ENCODE measurements around the gene INKA2. TPM values are rescaled to one million over a fixed set of nuclear protein-coding genes. Genes with fewer than 3 reads are reported as not detected.
A peak's percentile ranks its signal among the peaks of the same experiment; 100 is the strongest.

INKA2 gene
- total and polyA plus RNA-seq, 11 donors = 9.0 to 33.2 (median 14.0) TPM

DNA sequence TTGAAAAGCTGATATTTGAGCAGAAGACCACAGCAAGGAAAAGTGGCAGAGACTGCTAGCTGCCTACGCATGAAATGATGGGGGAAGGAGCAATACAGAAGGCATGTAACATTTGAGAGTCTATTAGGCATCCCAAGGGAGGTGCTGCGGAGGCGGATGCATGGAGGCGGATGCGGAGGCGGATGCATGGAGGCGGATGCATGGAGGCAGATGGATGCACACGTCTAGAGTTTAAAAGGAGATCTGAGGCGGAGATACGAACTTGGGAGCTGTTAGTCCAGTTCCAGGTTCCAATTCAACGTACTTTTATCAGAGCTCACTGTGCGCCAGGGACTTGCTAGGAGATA lies 15.8 kb upstream of the INKA2 start:
- Histone ChIP-seq H3K9me3 (no peaks in the 10 kb centered on the region), H3K4me1 (peaks cover 0 to 38% (median 17%) of the 10 kb centered on the region in 12 donors), H3K27me3 (no peaks in the 10 kb centered on the region), H3K4me3 (peak overlapping the region; percentile 69 to 91 (median 80)), H3K36me3 (peaks cover 0 to 23% (median 14%) of the 10 kb centered on the region in 9 donors), H3K27ac (peak overlapping the region; percentile 86 to 96 (median 91))
- WGBS, 4 donors = 0 to 1% (median 0%) methylated on average over 12 of the region's 12 CpGs
- DNase-seq = peak in 4 of 5 donors; percentile 54 to 67 (median 62)
- peak in 3 of 4 donors; percentile 14 to 51 (median 23) for ATAC-seq
- intact Hi-C loops (cut with DNase I) = loop anchor here in 8 of 10 donors (1.0 to 5.0 kb wide), 8 partner anchors 16 to 273 kb away; partner anchors contain the start of gene INKA2 (in 2 of the 8)
- no peak for TF ChIP-seq POLR2A (IDR thresholded peaks at IDR 0.05)
- TF ChIP-seq, protein P1, sequence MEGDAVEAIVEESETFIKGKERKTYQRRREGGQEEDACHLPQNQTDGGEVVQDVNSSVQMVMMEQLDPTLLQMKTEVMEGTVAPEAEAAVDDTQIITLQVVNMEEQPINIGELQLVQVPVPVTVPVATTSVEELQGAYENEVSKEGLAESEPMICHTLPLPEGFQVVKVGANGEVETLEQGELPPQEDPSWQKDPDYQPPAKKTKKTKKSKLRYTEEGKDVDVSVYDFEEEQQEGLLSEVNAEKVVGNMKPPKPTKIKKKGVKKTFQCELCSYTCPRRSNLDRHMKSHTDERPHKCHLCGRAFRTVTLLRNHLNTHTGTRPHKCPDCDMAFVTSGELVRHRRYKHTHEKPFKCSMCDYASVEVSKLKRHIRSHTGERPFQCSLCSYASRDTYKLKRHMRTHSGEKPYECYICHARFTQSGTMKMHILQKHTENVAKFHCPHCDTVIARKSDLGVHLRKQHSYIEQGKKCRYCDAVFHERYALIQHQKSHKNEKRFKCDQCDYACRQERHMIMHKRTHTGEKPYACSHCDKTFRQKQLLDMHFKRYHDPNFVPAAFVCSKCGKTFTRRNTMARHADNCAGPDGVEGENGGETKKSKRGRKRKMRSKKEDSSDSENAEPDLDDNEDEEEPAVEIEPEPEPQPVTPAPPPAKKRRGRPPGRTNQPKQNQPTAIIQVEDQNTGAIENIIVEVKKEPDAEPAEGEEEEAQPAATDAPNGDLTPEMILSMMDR (IDR thresholded peaks at IDR 0.05) = no peak

DNA sequence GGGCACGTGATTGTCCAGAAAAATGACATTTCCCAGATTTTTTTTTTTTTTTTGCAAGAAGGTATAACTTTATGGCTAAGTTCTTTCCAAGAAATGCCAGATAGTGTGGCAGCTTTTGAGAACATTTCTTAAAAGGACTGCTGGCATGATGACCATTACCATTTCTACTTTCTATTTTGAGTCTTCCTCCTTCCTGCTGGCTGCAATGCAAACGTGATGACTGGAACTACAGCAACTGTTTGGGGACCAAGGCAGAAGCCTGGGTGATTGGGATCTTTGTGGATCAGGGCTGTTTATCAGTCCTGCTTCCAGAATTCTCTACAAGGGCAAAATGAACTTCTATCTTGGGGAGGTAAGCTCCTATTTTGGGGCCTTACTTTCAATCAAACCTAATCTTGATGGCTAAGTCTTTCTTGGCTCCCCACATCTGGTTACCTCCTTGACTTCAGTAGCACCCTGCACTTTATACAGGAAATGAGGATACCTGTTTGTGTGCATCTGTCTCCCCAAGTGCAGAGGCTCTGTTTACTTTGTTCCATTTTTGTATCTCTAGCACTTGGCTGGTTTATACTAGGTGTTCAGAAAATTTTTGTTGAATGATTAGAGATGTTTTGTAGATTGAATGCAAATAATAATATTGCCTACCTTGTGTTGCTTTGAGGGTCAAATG lies 12.8 kb upstream of the INKA2 start:
- WGBS, 4 donors = 46 to 51% (median 50%) methylated on average over 2 of the region's 2 CpGs
- TF ChIP-seq, protein P1 (IDR thresholded peaks at IDR 0.05) = no peak
- TF ChIP-seq POLR2A (IDR thresholded peaks at IDR 0.05) = no peak
- DNase-seq (no peak), ATAC-seq (no peak)
- Histone ChIP-seq H3K9me3 (no peaks in the 10 kb centered on the region), H3K4me1 (peaks cover 0 to 41% (median 14%) of the 10 kb centered on the region in 12 donors), H3K27ac (peak overlapping the region in 1 of 12 donors; percentile 49), H3K4me3 (no peak overlapping the region), H3K27me3 (no peaks in the 10 kb centered on the region), H3K36me3 (peaks cover 0 to 2% (median 0%) of the 10 kb centered on the region in 9 donors)
- intact Hi-C loops (cut with DNase I) = loop anchor here in 1 of 10 donors (5.0 kb wide), 2 partner anchors 35 to 270 kb away; no protein-coding TSS in a partner anchor

DNA sequence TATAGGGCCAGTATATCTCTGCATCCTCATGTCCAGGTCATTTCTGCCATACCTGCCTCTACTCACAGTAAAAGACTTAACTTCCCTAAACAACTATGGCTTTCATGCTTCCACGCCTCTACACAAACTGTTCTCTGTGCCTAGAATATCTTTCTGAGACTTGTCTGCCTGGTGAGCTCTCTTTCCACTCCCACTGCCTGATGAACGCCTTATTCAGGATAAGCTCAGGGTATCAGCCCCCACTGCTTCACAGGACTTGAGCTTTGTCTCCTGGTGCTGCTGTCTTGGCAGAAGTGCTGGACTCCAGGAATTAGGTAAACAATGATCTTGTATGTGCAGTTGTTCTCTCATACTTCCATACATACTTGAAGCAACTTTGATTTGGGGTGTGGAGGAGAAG lies 11.7 kb upstream of the INKA2 start:
- ATAC-seq = no peak
- no peak overlapping the region for H3K4me3 ChIP-seq
- peak overlapping the region in 1 of 12 donors; percentile 27 for H3K27ac ChIP-seq
- no peaks in the 10 kb centered on the region for H3K36me3 ChIP-seq
- H3K9me3 ChIP-seq = no peaks in the 10 kb centered on the region
- no peak for DNase-seq
- TF ChIP-seq, protein P1 (IDR thresholded peaks at IDR 0.05) = no peak
- no peak for TF ChIP-seq POLR2A (IDR thresholded peaks at IDR 0.05)
- peaks cover 0 to 37% (median 7%) of the 10 kb centered on the region in 12 donors for H3K4me1 ChIP-seq
- intact Hi-C loops (cut with DNase I) = loop anchor here in 1 of 10 donors (5.0 kb wide), 2 partner anchors 34 to 269 kb away; no protein-coding TSS in a partner anchor
- H3K27me3 ChIP-seq = no peaks in the 10 kb centered on the region
- 80 to 88% (median 83%) methylated on average over 2 of the region's 2 CpGs for WGBS, 4 donors

DNA sequence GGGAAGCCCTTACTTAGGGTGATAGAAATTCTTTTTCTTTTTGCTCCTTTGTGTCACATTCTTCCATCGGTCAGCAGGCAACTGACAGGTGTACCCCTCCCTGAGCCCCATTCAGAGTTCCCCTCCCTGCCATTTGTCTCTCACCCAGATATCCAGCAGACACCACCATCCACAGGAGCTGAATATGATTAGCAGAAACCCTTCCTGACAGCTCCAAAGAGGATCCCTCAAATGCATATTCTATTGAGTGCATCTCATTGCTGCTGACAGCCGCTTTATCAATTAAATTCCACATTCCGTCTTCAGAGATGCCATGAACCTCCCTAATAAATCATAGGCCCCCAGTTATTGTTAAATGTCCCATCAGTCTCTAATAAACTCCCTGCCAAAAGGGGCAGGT lies 10.4 kb upstream of the INKA2 start:
- TF ChIP-seq, protein P1 (IDR thresholded peaks at IDR 0.05) = no peak
- no peak for TF ChIP-seq POLR2A (IDR thresholded peaks at IDR 0.05)
- WGBS, 4 donors = 72 to 97% (median 87%) methylated on average over 3 of the region's 3 CpGs
- no peaks in the 10 kb centered on the region for H3K36me3 ChIP-seq
- H3K4me3 ChIP-seq = no peak overlapping the region
- H3K27ac ChIP-seq = no peak overlapping the region
- H3K27me3 ChIP-seq = no peaks in the 10 kb centered on the region
- H3K9me3 ChIP-seq = no peaks in the 10 kb centered on the region
- intact Hi-C loops (cut with DNase I) = loop anchor here in 4 of 10 donors (2.0 to 5.0 kb wide), 5 partner anchors 32 to 267 kb away; no protein-coding TSS in a partner anchor
- ATAC-seq (no peak), DNase-seq (no peak)
- peaks cover 0 to 31% (median 7%) of the 10 kb centered on the region in 12 donors for H3K4me1 ChIP-seq
